ENCODE measurements around the gene CAMSAP1. TPM values are rescaled to one million over a fixed set of nuclear protein-coding genes. Genes with fewer than 3 reads are reported as not detected.

Gene CAMSAP1
- polyA plus RNA-seq, 3 donors, result 0.71 to 9.0 (median 0.75) TPM

GRCh38 chr9:135930446-135931345, 23.4 kb upstream of the CAMSAP1 start:
- Mint-ChIP-seq H3K4me1 (peaks cover 16% of the 10 kb centered on the region), H3K36me3 (peaks cover 49 to 76% of the 10 kb centered on the region in 2 donors), H3K27ac (peak overlapping the region in 4 of 7 donors; percentile 30 to 73 (median 64)), H3K9me3 (peaks cover 0 to 1% (median 0%) of the 10 kb centered on the region in 7 donors), H3K27me3 (ENCODE audit: low read depth in 3 of 3) (peaks cover 0 to 2% (median 0%) of the 10 kb centered on the region in 3 donors), H3K4me3 (no peak overlapping the region)
- peaks cover 54% of the 10 kb centered on the region for H4K20me1 ChIP-seq (ENCODE audit: insufficient read depth, low read length)
- no peaks in the 10 kb centered on the region for H3K27me3 ChIP-seq (ENCODE audit: control insufficient read depth in 2 of 2, insufficient read depth in 2 of 2, low read length in 2 of 2)
- intact Hi-C loops (cut with micrococcal nuclease), result no loop called here
- TF ChIP-seq CTCF (IDR thresholded peaks at IDR 0.05), result no peak
- WGBS (ENCODE audit: insufficient coverage), result 94% methylated on average over 26 of the region's 33 CpGs
- H3K36me3 ChIP-seq (replicated peaks in 1 of 2; ENCODE audit: control insufficient read depth in 1 of 2, insufficient read depth in 2 of 2, low read length in 2 of 2), result peaks cover 42 to 59% of the 10 kb centered on the region in 2 donors
- no peaks in the 10 kb centered on the region for H3K79me2 ChIP-seq (ENCODE audit: insufficient read depth, low read length)
- no peak overlapping the region for H3K9ac ChIP-seq (ENCODE audit: insufficient read depth, low read length, poor library complexity, severe bottlenecking)
- no peak for DNase-seq
- no peak overlapping the region for H2AFZ ChIP-seq (ENCODE audit: insufficient read depth, low read depth, low read length, poor library complexity, severe bottlenecking)
- peaks cover 15 to 18% of the 10 kb centered on the region in 2 donors for H3K4me1 ChIP-seq (ENCODE audit: control insufficient read depth in 1 of 2, insufficient read depth in 2 of 2, low read length in 2 of 2)
- peak overlapping the region in 1 of 2 donors; percentile 31 for H3K27ac ChIP-seq (ENCODE audit: low read depth in 1 of 2, low read length in 2 of 2)
- H3K4me3 ChIP-seq (replicated peaks in 1 of 3; ENCODE audit: low read depth in 2 of 3, low read length in 3 of 3), result no peak overlapping the region
- H3K4me2 ChIP-seq (replicated peaks; ENCODE audit: extremely low read depth, low read length, poor library complexity, severe bottlenecking), result no peak overlapping the region
- no peaks in the 10 kb centered on the region for H3K9me3 ChIP-seq (replicated peaks in 1 of 2; ENCODE audit: control insufficient read depth in 1 of 2, insufficient read depth in 1 of 2, low read length in 2 of 2)

GRCh38 chr9:135929656-135930445, 22.5 kb upstream of the CAMSAP1 start:
- H3K27ac Mint-ChIP-seq, result peak overlapping the region in 4 of 7 donors; percentile 48 to 88 (median 66)
- WGBS (ENCODE audit: insufficient coverage), result 94% methylated on average over 20 of the region's 21 CpGs
- H3K9ac ChIP-seq (ENCODE audit: insufficient read depth, low read length, poor library complexity, severe bottlenecking), result no peak overlapping the region
- H3K4me1 Mint-ChIP-seq, result peaks cover 16% of the 10 kb centered on the region
- no peak overlapping the region for H3K4me2 ChIP-seq (replicated peaks; ENCODE audit: extremely low read depth, low read length, poor library complexity, severe bottlenecking)
- no peak for DNase-seq
- no peak for TF ChIP-seq CTCF (IDR thresholded peaks at IDR 0.05)
- H3K27ac ChIP-seq (ENCODE audit: low read depth in 1 of 2, low read length in 2 of 2), result peak overlapping the region in 1 of 2 donors; percentile 45
- peaks cover 40 to 52% of the 10 kb centered on the region in 2 donors for H3K36me3 ChIP-seq (replicated peaks in 1 of 2; ENCODE audit: control insufficient read depth in 1 of 2, insufficient read depth in 2 of 2, low read length in 2 of 2)
- intact Hi-C loops (cut with micrococcal nuclease), result no loop called here
- no peak overlapping the region for H2AFZ ChIP-seq (ENCODE audit: insufficient read depth, low read depth, low read length, poor library complexity, severe bottlenecking)
- H3K4me1 ChIP-seq (ENCODE audit: control insufficient read depth in 1 of 2, insufficient read depth in 2 of 2, low read length in 2 of 2), result peaks cover 15 to 18% of the 10 kb centered on the region in 2 donors
- peaks cover 44 to 76% of the 10 kb centered on the region in 2 donors for H3K36me3 Mint-ChIP-seq
- no peaks in the 10 kb centered on the region for H3K9me3 ChIP-seq (replicated peaks in 1 of 2; ENCODE audit: control insufficient read depth in 1 of 2, insufficient read depth in 1 of 2, low read length in 2 of 2)
- H3K4me3 Mint-ChIP-seq, result no peak overlapping the region
- H3K79me2 ChIP-seq (ENCODE audit: insufficient read depth, low read length), result no peaks in the 10 kb centered on the region
- no peaks in the 10 kb centered on the region for H3K27me3 ChIP-seq (ENCODE audit: control insufficient read depth in 2 of 2, insufficient read depth in 2 of 2, low read length in 2 of 2)
- H4K20me1 ChIP-seq (ENCODE audit: insufficient read depth, low read length), result peaks cover 54% of the 10 kb centered on the region
- H3K27me3 Mint-ChIP-seq (ENCODE audit: low read depth in 3 of 3), result peaks cover 0 to 2% (median 0%) of the 10 kb centered on the region in 3 donors
- no peak overlapping the region for H3K4me3 ChIP-seq (replicated peaks in 1 of 3; ENCODE audit: low read depth in 2 of 3, low read length in 3 of 3)
- H3K9me3 Mint-ChIP-seq, result peaks cover 0 to 1% (median 0%) of the 10 kb centered on the region in 7 donors

Measured in CD14-positive monocyte (primary cell).